ENCODE data around the gene TMEM45A. TPM values are rescaled to one million over a fixed set of nuclear protein-coding genes. Genes with fewer than 3 reads are reported as not detected.
"Not testable (repeated sequence)": the region's sequence is repeated elsewhere in the genome, so short reads cannot be mapped to it uniquely, and the experiment has no call there.

TMEM45A gene
- total and polyA plus RNA-seq, 2 experiments from 2014 or later = 87.7 to 133 TPM

DNA sequence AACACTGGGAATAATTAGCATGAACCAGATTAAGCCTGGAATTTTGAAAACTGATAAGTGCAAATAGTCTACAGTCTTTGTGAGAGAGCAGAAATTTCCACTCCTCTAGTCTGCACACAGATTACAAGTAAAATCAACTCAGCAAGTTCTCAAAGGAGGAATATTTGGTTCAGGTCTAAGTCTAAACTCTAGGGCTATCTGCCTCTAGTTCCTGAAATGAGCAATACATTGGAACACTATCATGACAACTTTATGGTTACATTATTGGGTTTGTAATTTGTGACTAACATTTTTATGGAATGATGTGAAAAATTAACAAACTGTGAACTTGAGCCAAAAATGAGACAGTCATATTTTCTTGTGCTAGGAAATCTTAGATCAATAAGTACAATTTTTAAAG, 86.2 kb downstream of the TMEM45A start:
- Histone ChIP-seq H3K4me3 (no peak overlapping the region), H3K4me2 (ENCODE audit: unreplicated experiment) (no peak overlapping the region), H3K9me3 (ENCODE audit: low read depth) (no peaks in the 10 kb centered on the region), H3K9me2 (ENCODE audit: insufficient read depth) (no peaks in the 10 kb centered on the region), H3K79me2 (ENCODE audit: insufficient read depth) (0 out of 2 replicates have a peak, but pooled peaks cover 4% of the 10 kb centered on the region), H3K9ac (no peak overlapping the region), H4K20me1 (ENCODE audit: insufficient read depth) (no peaks in the 10 kb centered on the region), H2AFZ (no peak overlapping the region), H3K27ac (no peak overlapping the region), H3K36me3 (ENCODE audit: low read depth) (0 out of 2 replicates have a peak, but pooled peaks cover 11% of the 10 kb centered on the region), H3F3A (ENCODE audit: insufficient read depth) (no peaks in the 10 kb centered on the region), H3K27me3 (replicated peaks; ENCODE audit: insufficient read depth) (no peaks in the 10 kb centered on the region), H3K4me1 (ENCODE audit: insufficient read depth) (peaks cover 5% of the 10 kb centered on the region; the same call in 1 of the 2 replicates)
- no peak for DNase-seq
- TF ChIP-seq EZH2 (IDR thresholded peaks at IDR 0.05; ENCODE audit: insufficient read depth, poor library complexity, severe bottlenecking) = no peak
- TF ChIP-seq EZH2phosphoT487 (IDR thresholded peaks at IDR 0.05; ENCODE audit: insufficient read depth, low read depth) = no peak
- in situ Hi-C loops (cut with MboI) = no loop called here

DNA sequence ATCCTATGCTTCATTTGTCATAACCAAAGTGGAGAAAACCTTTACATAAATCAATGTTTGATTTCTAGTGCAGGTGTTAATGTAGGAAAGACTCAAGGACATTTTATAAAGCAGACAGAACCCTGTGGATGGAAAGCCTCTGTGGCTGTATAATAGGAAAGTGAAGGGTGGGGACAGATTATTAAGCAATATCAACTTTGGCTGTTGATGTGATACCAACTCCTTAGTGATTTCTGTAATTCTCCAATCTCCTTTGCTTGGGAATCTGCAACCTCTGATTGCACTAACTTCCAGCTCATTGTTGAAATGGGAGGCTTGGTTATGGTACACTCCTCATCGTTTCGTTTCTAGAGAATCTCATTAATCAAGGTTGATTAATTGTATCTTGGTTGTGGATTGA, 87.7 kb downstream of the TMEM45A start:
- no peak for DNase-seq
- in situ Hi-C loops (cut with MboI) = loop anchor here (10.0 kb wide), 1 partner anchor 745 kb away; no protein-coding TSS in a partner anchor
- Histone ChIP-seq H3K4me3 (no peak overlapping the region), H3K27ac (no peak overlapping the region), H3F3A (ENCODE audit: insufficient read depth) (no peaks in the 10 kb centered on the region), H3K9me3 (ENCODE audit: low read depth) (no peaks in the 10 kb centered on the region), H3K4me1 (ENCODE audit: insufficient read depth) (peaks cover 5% of the 10 kb centered on the region; the same call in 1 of the 2 replicates), H3K27me3 (replicated peaks; ENCODE audit: insufficient read depth) (no peaks in the 10 kb centered on the region), H3K36me3 (ENCODE audit: low read depth) (0 out of 2 replicates have a peak, but pooled peaks cover 11% of the 10 kb centered on the region), H3K9ac (no peak overlapping the region), H2AFZ (no peak overlapping the region), H3K79me2 (ENCODE audit: insufficient read depth) (0 out of 2 replicates have a peak, but pooled peaks cover 4% of the 10 kb centered on the region), H3K9me2 (ENCODE audit: insufficient read depth) (no peaks in the 10 kb centered on the region), H4K20me1 (ENCODE audit: insufficient read depth) (no peaks in the 10 kb centered on the region), H3K4me2 (ENCODE audit: unreplicated experiment) (no peak overlapping the region)
- TF ChIP-seq EZH2 (IDR thresholded peaks at IDR 0.05; ENCODE audit: insufficient read depth, poor library complexity, severe bottlenecking) (no peak), EZH2phosphoT487 (IDR thresholded peaks at IDR 0.05; ENCODE audit: insufficient read depth, low read depth) (no peak)
- 72 to 75% methylated on average over 2 of the region's 2 CpGs for WGBS, 2 experiments (ENCODE audit: low coverage in 1 of 2, low lambda C conversion rate in 2 of 2, missing lambda C conversion rate in 2 of 2)

GRCh38 chr3:100581650-100582049, 89.2 kb downstream of the TMEM45A start:
- no peak overlapping the region for H3K4me2 ChIP-seq (ENCODE audit: unreplicated experiment)
- no peak overlapping the region for H3K9ac ChIP-seq
- peaks cover 5% of the 10 kb centered on the region; the same call in 1 of the 2 replicates for H3K4me1 ChIP-seq (ENCODE audit: insufficient read depth)
- no peaks in the 10 kb centered on the region for H3K27me3 ChIP-seq (replicated peaks; ENCODE audit: insufficient read depth)
- no peak overlapping the region for H2AFZ ChIP-seq
- 0 out of 2 replicates have a peak, but pooled peaks cover 11% of the 10 kb centered on the region for H3K36me3 ChIP-seq (ENCODE audit: low read depth)
- H3F3A ChIP-seq (ENCODE audit: insufficient read depth) = no peaks in the 10 kb centered on the region
- in situ Hi-C loops (cut with MboI) = loop anchor here (10.0 kb wide), 1 partner anchor 747 kb away; no protein-coding TSS in a partner anchor
- TF ChIP-seq EZH2 (IDR thresholded peaks at IDR 0.05; ENCODE audit: insufficient read depth, poor library complexity, severe bottlenecking) (no peak), EZH2phosphoT487 (IDR thresholded peaks at IDR 0.05; ENCODE audit: insufficient read depth, low read depth) (no peak)
- H3K79me2 ChIP-seq (ENCODE audit: insufficient read depth) = no peaks in the 10 kb centered on the region
- no peaks in the 10 kb centered on the region for H3K9me3 ChIP-seq (ENCODE audit: low read depth)
- DNase-seq = no peak
- H3K4me3 ChIP-seq = no peak overlapping the region
- no peak overlapping the region for H3K27ac ChIP-seq
- H3K9me2 ChIP-seq (ENCODE audit: insufficient read depth) = no peaks in the 10 kb centered on the region
- no peaks in the 10 kb centered on the region for H4K20me1 ChIP-seq (ENCODE audit: insufficient read depth)
- 83 to 97% methylated on average over 1 of the region's 1 CpG for WGBS, 2 experiments (ENCODE audit: low coverage in 1 of 2, low lambda C conversion rate in 2 of 2, missing lambda C conversion rate in 2 of 2)

- not testable (repeated sequence) for H3K27me3 ChIP-seq (replicated peaks; ENCODE audit: insufficient read depth); H3K4me1 ChIP-seq (ENCODE audit: insufficient read depth); H4K20me1 ChIP-seq (ENCODE audit: insufficient read depth); H3K9me3 ChIP-seq (ENCODE audit: low read depth); H3K27ac ChIP-seq; H2AFZ ChIP-seq; H3K4me2 ChIP-seq (ENCODE audit: unreplicated experiment); H3K36me3 ChIP-seq (ENCODE audit: low read depth); H3F3A ChIP-seq (ENCODE audit: insufficient read depth); H3K9me2 ChIP-seq (ENCODE audit: insufficient read depth); H3K79me2 ChIP-seq (ENCODE audit: insufficient read depth); DNase-seq; H3K4me3 ChIP-seq; H3K9ac ChIP-seq
- in situ Hi-C loops (cut with MboI) = loop anchor here (10.0 kb wide), 1 partner anchor 747 kb away; no protein-coding TSS in a partner anchor
- WGBS, 2 experiments (ENCODE audit: low coverage in 1 of 2, low lambda C conversion rate in 2 of 2, missing lambda C conversion rate in 2 of 2) = 90 to 93% methylated on average over 10 of the region's 10 CpGs
These were observed 89.7 kb downstream of the TMEM45A start for GRCh38 chr3:100582157-100582556.
